T-helper 17 cell (primary cell): ENCODE measurements around the gene NUDT3. TPM values are rescaled to one million over a fixed set of nuclear protein-coding genes. Genes with fewer than 3 reads are reported as not detected.
A peak's percentile ranks its signal among the peaks of the same experiment; 100 is the strongest.
"Not testable (repeated sequence)": the region's sequence is repeated elsewhere in the genome, so short reads cannot be mapped to it uniquely, and the experiment has no call there.

Experiments used
- ATAC-seq: fragments of 150-1000 bp; cut with Tn5 transposase; 2 replicates; pipeline ENCODE4 v1.10.0; 2021; ENCODE audit warnings: mild to moderate bottlenecking, moderate library complexity
- DNase-seq, 3 donors: peaks; one replicate each; pipeline versions ENCODE4 v3.0.0 to v3.0.0-alpha.2; 2020 to 2021
- H3K9me3 ChIP-seq: one replicate; pipeline ENCODE4 v1.7.0; 2013; ENCODE audit warnings: low read length, mild to moderate bottlenecking; ENCODE audit not compliant: control insufficient read depth, poor library complexity, severe bottlenecking
- H3K27ac Mint-ChIP-seq: one replicate; pipeline ENCODE4 v1.8.0; 2022; ENCODE audit warnings: mild to moderate bottlenecking, moderate library complexity, mixed read lengths
- H3K27me3 Mint-ChIP-seq: one replicate; pipeline ENCODE4 v1.8.0; 2022; ENCODE audit warnings: mixed read lengths
- H3K36me3 Mint-ChIP-seq: one replicate; pipeline ENCODE4 v1.8.0; 2022; ENCODE audit warnings: low read depth, mixed read lengths
- H3K4me1 Mint-ChIP-seq: one replicate; pipeline ENCODE4 v1.8.0; 2022; ENCODE audit warnings: mild to moderate bottlenecking, mixed read lengths
- H3K4me3 Mint-ChIP-seq: one replicate; pipeline ENCODE4 v1.8.0; 2022; ENCODE audit warnings: mild to moderate bottlenecking, moderate library complexity, mixed read lengths
- total RNA-seq, 4 donors: library from RNA in 2 of 4; stranded (reverse) in 2 of 4; gene quantifications; one replicate each; pipeline ENCODE4 v1.2.3 and lab custom pipeline; 2022 to 2026

The NUDT3 gene
- total RNA-seq, 2 donors from 2014 or later = 21.1 to 23.2 TPM

DNA sequence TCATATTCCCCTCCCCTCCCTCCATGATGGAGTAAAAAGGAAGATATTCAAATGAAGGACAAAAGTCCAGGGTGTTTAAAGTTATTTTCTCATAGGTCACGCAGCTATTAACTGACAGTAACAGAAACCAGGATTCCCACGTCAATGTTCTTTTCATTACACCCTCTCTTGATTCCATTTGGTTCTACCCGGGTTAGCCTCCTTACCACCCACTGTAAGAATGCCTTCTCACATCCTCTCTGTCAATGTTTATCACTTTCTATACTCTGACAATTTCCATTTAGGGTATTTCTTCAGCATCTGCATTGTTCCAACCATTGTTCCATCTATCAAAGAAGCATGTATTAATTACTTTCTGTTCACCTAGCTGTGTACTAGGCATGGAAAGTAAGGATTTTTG lies 52.1 kb downstream of the NUDT3 start:
- Mint-ChIP-seq H3K27me3 (no peaks in the 10 kb centered on the region), H3K36me3 (peaks cover 3% of the 10 kb centered on the region), H3K27ac (no peak overlapping the region), H3K4me1 (peaks cover 36% of the 10 kb centered on the region), H3K4me3 (no peak overlapping the region)
- ATAC-seq (no peak), DNase-seq (no peak)
- H3K9me3 ChIP-seq = no peaks in the 10 kb centered on the region

DNA sequence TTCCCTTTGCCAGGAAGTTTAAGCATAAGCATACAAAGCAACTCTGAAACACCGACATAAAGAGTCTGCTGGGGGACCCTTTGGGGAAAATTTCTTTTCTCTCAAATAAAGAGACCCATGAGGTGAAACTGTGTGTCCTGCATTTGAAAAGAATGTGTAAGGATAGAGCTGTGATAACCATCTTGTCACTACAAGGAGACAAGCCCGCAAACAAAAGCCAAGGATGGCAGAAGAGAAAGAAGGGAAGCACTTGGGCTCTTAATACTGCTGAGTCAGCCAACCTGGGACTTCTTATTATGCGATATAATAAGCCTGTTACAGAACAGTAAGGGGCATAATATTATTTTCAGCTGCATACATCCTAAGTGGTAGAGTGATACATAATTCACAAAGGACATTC lies 52.5 kb downstream of the NUDT3 start:
- Mint-ChIP-seq H3K4me1 (peaks cover 36% of the 10 kb centered on the region), H3K36me3 (peaks cover 3% of the 10 kb centered on the region), H3K27me3 (no peaks in the 10 kb centered on the region), H3K4me3 (no peak overlapping the region), H3K27ac (peak overlapping the region; percentile 21)
- ATAC-seq (no peak), DNase-seq (no peak)
- H3K9me3 ChIP-seq = no peaks in the 10 kb centered on the region

DNA sequence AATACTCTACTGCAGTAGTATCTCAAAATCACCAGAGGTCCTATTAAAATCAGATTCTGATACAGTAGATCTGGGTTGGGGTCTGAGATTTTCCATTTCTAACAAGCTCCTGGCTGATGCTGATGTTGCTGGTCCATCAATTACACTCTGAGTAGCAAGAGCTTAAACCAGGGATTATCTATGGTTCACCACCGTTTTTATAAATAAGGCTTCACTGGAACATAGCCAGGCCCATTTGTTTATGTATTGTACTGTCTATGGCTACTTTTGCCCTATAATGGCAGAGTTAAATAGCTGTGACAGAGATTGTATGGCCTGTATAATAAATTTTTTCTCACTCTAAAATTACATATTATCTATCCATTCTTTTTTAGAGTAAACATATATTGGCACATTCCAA lies 53.0 kb downstream of the NUDT3 start:
- no peak for ATAC-seq
- H3K27ac Mint-ChIP-seq = peak overlapping the region; percentile 21

DNA sequence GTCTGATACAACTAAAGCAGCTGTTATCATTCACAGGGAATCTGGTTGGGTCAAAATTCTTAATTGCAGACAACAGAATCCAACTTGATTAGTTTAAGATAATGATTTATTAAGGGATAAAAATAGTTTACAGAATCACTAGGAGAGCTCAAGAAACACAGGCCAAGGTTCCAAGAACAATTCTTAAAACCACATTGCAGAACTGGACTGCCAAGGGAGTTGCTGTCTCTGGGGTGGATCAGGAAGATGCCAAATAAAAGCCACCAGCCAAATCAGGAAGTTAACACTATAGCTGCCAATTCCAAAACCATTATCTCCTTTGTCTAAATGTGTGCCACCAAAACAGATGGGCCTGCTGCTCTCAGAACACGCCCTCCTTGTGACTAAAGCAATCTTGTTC lies 53.7 kb downstream of the NUDT3 start:
- peaks cover 35% of the 10 kb centered on the region for H3K4me1 Mint-ChIP-seq
- H3K36me3 Mint-ChIP-seq = peaks cover 3% of the 10 kb centered on the region
- peak overlapping the region; percentile 53 for H3K27ac Mint-ChIP-seq
- H3K9me3 ChIP-seq = no peaks in the 10 kb centered on the region
- DNase-seq (no peak), ATAC-seq (no peak)
- H3K4me3 Mint-ChIP-seq = no peak overlapping the region
- H3K27me3 Mint-ChIP-seq = no peaks in the 10 kb centered on the region

More for the DNA sequence above, 53.0 kb downstream of the NUDT3 start:
- no peak overlapping the region for H3K4me3 Mint-ChIP-seq
- DNase-seq = no peak
- peaks cover 3% of the 10 kb centered on the region for H3K36me3 Mint-ChIP-seq
- H3K9me3 ChIP-seq = no peaks in the 10 kb centered on the region
- peaks cover 38% of the 10 kb centered on the region for H3K4me1 Mint-ChIP-seq
- no peaks in the 10 kb centered on the region for H3K27me3 Mint-ChIP-seq

DNA sequence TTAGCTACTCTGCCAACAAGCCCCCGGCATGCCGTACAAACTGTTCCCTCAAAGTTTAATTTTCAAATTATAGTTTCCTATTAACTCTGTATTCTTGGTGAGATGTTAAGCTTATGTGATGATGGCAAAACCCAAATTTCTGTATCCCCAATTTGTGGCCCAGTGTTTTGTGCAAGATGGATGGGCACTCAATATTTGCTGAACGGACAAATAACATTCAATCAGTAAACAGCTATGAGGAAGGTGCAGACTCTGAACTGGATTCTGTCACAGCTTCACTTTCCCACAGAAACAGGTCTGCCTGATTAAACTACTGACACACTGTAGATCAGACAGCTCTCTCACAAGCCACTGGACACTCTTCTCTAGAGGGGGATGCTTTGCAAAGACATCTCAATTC lies 54.1 kb downstream of the NUDT3 start:
- peak overlapping the region; percentile 53 for H3K27ac Mint-ChIP-seq
- DNase-seq = no peak
- ATAC-seq = no peak
- no peak overlapping the region for H3K4me3 Mint-ChIP-seq
- H3K36me3 Mint-ChIP-seq = peaks cover 3% of the 10 kb centered on the region
- H3K9me3 ChIP-seq = no peaks in the 10 kb centered on the region
- no peaks in the 10 kb centered on the region for H3K27me3 Mint-ChIP-seq
- H3K4me1 Mint-ChIP-seq = peaks cover 34% of the 10 kb centered on the region

DNA sequence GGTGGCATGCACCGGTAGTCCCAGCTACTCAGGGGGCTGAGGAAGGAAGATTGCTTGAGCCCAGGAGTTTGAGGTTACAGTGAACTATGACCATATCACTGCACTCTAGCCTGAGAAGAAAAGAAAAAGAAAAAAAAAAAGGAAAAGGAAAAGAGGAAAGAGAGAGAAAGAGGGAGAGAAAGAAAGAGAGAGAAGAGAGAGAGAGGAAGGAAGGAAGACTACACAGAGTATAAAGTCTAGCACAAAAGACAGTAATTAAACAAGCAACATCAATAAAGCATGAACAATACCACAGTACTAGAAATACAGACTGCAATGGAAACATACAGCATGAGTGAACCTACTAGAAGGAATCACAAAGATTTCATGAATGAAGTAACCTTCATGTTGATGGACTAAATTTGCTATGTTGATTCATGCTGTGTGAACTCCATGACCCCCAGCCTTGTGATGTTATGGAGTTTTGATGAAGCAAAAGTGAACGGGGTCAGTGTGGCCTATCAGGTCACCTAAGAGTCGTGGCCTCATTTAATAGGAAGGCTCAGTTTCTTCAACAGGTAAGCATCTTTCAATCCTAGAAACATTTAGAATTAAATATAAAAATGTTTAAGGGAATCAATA lies 57.6 kb downstream of the NUDT3 start:
- Mint-ChIP-seq H3K4me3 (no peak overlapping the region), H3K27ac (no peak overlapping the region), H3K4me1 (peaks cover 28% of the 10 kb centered on the region), H3K36me3 (no peaks in the 10 kb centered on the region), H3K27me3 (no peaks in the 10 kb centered on the region)
- no peaks in the 10 kb centered on the region for H3K9me3 ChIP-seq
- no peak for DNase-seq
- ATAC-seq = no peak

DNA sequence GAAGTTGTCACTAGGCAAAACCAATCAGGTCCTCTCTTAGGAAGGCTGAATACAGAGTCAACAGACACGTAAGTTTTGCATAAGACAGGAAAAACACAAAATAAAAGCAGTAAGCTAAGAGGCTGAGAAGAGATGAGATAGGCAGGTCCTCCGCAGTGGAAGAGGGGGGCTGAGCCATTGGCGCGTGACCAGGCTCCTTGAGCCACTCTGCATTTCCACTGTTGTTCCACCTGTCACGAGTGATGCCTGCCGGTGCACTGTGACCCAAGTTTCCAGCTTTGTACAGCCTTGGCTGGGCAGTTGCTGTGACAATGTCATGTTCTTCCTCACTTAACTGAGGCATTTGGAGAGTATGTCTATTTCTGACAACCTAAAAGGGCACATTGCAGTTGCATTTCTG lies 58.6 kb downstream of the NUDT3 start:
- H3K9me3 ChIP-seq = no peaks in the 10 kb centered on the region
- DNase-seq = no peak
- Mint-ChIP-seq H3K4me3 (no peak overlapping the region), H3K27ac (no peak overlapping the region), H3K27me3 (no peaks in the 10 kb centered on the region), H3K4me1 (peaks cover 28% of the 10 kb centered on the region), H3K36me3 (no peaks in the 10 kb centered on the region)
- ATAC-seq = no peak

DNA sequence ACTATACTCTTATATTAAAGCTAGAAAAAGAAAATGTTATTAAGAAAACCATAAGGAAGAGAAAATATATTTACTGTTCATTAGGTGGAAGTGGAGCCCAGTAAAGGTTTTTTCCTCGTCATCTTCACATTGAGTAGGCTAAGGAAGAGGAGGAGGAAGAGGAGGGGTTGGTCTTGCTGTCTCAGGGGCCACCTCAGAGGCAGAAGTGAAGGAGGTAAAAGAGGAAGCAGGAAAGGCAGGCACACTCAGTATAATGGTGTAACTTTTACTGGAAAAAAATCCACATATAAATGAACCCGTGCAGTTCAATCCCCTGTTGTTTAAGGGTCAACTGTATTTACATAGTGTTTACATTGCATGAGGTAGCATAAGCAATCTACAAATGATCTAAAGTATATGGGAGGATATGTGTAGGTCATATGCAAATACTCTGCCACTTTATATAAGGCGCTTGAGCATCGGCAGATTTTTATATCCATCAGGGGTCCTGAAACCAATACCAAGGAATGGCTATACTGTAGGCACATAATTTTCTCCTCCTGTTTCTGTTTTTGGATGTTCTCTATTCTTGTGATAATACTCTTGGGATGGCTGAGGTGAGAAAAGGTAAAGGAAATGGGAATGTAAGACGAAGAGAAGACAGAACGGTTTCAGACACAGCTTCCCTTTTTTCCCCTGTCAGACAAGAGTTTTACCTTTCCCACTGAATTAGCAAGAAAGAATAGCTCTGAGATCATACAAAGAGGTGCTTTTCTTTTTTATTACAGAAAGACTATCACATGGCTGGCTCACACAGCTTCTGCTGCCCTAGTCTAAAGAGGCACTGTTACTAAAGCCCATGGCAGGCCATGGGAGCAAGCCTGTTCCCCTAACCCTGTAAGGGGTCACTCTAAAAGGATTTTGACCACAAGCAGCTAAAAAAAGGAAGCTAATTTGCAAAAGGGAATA lies 59.9 kb downstream of the NUDT3 start:
- DNase-seq (no peak), ATAC-seq (no peak)
- H3K9me3 ChIP-seq = no peaks in the 10 kb centered on the region
- Mint-ChIP-seq H3K27me3 (no peaks in the 10 kb centered on the region), H3K36me3 (no peaks in the 10 kb centered on the region), H3K4me3 (no peak overlapping the region), H3K4me1 (peaks cover 22% of the 10 kb centered on the region), H3K27ac (no peak overlapping the region)

DNA sequence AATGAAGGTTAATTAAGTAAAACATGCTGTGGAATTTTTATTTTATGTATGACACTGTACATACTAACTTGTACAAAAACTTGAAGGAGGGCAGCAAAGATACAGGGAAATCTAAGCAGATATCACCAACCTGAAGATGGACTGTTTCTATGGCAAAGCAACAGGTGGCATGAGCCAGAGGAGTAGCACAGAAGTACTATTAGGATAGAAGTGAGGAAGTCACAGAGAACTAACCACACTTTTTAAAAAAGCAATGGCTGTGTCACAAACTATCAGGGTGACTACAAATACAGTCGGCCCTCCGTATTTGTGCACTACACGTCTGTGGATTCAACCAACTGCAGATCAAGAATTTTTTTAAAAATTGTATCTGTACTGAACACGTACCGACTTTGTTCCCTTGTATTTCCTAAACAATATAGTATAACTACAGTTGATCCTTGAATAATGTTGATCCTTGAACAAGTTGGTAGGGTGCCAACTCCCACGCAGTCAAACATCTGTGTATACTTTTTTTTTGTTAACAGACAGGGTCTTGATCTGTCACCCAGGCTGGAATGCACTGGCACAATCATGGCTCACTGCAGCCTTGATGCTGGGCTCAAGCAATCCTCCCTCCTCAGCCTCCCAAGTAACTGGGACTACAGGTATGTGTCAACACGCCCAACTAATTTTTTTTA lies 61.0 kb downstream of the NUDT3 start:
- no peaks in the 10 kb centered on the region for H3K36me3 Mint-ChIP-seq

DNA sequence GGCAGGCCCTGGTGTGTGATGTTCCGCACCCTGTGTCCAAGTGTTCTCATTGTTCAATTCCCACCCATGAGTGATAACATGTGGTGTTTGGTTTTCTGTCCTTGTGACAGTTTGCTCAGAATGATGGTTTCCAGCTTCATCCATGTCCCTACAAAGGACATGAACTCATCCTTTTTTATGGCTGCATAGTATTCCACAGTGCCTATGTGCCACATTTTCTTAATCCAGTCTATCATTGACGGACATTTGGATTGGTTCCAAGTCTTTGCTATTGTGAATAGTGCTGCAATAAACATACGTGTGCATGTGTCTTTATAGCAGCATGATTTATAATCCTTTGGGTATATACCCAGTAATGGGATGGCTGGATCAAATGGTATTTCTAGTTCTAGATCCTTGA lies 62.7 kb downstream of the NUDT3 start:
- DNase-seq, H3K9me3 ChIP-seq, H3K27me3 Mint-ChIP-seq, H3K27ac Mint-ChIP-seq, ATAC-seq, H3K36me3 Mint-ChIP-seq, H3K4me3 Mint-ChIP-seq: not testable (repeated sequence)
- H3K4me1 Mint-ChIP-seq = peaks cover 20% of the 10 kb centered on the region

More for the DNA sequence above, 61.0 kb downstream of the NUDT3 start:
- Mint-ChIP-seq H3K4me3 (no peak overlapping the region), H3K27me3 (no peaks in the 10 kb centered on the region), H3K4me1 (peaks cover 21% of the 10 kb centered on the region), H3K27ac (no peak overlapping the region)
- ATAC-seq = no peak
- no peaks in the 10 kb centered on the region for H3K9me3 ChIP-seq
- no peak for DNase-seq

DNA sequence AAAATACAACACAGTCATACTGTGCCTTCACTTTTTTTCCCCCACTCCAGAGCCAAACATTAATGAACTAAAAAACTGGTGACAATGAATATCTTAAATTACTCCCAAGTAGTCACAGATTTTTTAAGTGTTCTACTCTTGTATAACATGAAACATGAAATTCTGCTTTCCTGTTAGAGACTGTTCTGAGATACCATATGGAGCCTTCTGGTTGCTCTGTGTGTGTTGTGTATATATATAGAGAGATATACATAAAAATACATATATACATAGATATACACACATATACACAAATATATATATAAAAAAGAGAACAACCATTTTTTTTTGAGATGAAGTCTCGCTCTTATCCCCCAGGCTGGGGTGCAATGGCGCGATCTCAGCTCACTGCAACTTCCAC lies 63.5 kb downstream of the NUDT3 start:
- Mint-ChIP-seq H3K4me3 (no peak overlapping the region), H3K36me3 (no peaks in the 10 kb centered on the region), H3K27me3 (no peaks in the 10 kb centered on the region), H3K27ac (no peak overlapping the region), H3K4me1 (peaks cover 15% of the 10 kb centered on the region)
- no peak for ATAC-seq
- no peak for DNase-seq
- no peaks in the 10 kb centered on the region for H3K9me3 ChIP-seq

DNA sequence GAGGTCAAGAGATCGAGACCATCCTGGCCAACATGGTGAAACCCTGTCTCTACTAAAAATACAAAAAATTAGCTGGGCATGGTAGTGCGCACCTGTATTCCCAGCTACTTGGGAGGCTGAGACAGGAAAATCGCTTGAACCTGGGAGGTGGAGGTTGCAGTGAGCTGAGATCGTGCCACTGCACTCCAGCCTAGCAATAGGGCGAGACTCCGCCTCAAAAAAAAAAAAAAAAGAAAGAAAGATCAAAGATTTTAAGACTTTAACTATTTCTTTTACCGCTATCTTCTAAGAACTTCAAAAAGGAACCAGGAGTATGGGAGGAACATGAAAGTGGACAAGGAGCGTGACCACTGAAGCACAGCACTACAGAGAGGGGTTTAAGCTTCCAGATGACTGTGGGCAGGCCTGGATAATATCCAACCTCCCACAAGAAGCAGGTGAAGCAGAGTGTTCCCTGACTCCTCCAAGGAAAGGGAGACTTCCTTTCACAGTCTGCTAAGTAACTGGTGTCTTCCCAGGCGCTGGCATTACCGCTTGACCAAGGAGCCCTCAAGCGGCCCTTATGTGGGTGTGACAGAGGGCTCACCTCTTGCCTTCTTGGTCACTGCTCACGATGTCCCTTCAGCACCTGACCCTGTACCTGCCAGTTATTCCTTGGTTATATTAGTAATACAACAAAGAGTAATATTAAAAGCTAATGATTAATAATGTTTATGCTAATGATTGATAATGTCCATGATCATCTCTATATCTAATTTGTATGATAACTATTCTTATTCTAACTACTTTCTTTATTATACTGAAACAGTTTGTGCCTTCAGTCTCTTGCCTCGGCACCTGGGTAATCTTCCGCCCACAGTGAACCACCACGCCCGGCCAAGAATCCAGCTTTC lies 64.9 kb downstream of the NUDT3 start:
- not testable (repeated sequence) for ATAC-seq, H3K27ac Mint-ChIP-seq

More for the DNA sequence above, 64.9 kb downstream of the NUDT3 start:
- H3K4me1 Mint-ChIP-seq = peaks cover 11% of the 10 kb centered on the region
- not testable (repeated sequence) for H3K9me3 ChIP-seq, H3K4me3 Mint-ChIP-seq, H3K27me3 Mint-ChIP-seq, H3K36me3 Mint-ChIP-seq, DNase-seq
